Temporal lobe (tissue), 1 donor: ENCODE measurements around the gene SPATA1. TPM values are rescaled to one million over a fixed set of nuclear protein-coding genes. Genes with fewer than 3 reads are reported as not detected.

Source experiments
- total RNA-seq: library from RNA; depleted of rRNA; stranded (reverse); fragments of >200 nt; gene quantifications from one replicate; pipeline ENCODE4 v1.2.3, GENCODE V29; 2014

Gene SPATA1
- total RNA-seq, 1 donor from 2014 or later = 0.74 TPM

Other genes starting within 250 kb of the SPATA1 start
- gene SAMD13, start 204.7 kb upstream of the SPATA1 start, total RNA-seq = 1.7 TPM
- not detected for gene DNASE2B, start 107.9 kb upstream of the SPATA1 start, total RNA-seq
- gene RPF1, start 27.1 kb upstream of the SPATA1 start, total RNA-seq = 20.9 TPM
- gene GNG5, start 195 bp downstream of the SPATA1 start, total RNA-seq = 4.2 TPM
- 2.5 TPM for gene CTBS, start 68.1 kb downstream of the SPATA1 start, total RNA-seq
- gene SSX2IP, start 184.1 kb downstream of the SPATA1 start, total RNA-seq = 45.5 TPM